Caki2 (cell line): ENCODE measurements around the gene KIF4B. TPM values are rescaled to one million over a fixed set of nuclear protein-coding genes. Genes with fewer than 3 reads are reported as not detected.
A peak's percentile ranks its signal among the peaks of the same experiment; 100 is the strongest.
"Not testable (repeated sequence)": the region's sequence is repeated elsewhere in the genome, so short reads cannot be mapped to it uniquely, and the experiment has no call there.

Experiments
- DNase-seq: peaks from one replicate; pipeline ENCODE4 v3.0.0-alpha.2; 2015; ENCODE audit warnings: low read depth
- in situ Hi-C: cut with HindIII; loops from 2 replicates; pipeline ENCODE4 v1.10.0; 2016; ENCODE audit warnings: low sequenced_read_pairs, low pct_unique_long_range_greater_than_20kb, mixed read lengths
- total RNA-seq: library from RNA; depleted of rRNA; stranded (reverse); fragments of >200 nt; shearing (Covaris generic); gene quantifications from 2 replicates; pipeline ENCODE4 v1.2.3, GENCODE V29; 2014; ENCODE audit warnings: low replicate concordance; rRNA removed

The KIF4B gene, protein sequence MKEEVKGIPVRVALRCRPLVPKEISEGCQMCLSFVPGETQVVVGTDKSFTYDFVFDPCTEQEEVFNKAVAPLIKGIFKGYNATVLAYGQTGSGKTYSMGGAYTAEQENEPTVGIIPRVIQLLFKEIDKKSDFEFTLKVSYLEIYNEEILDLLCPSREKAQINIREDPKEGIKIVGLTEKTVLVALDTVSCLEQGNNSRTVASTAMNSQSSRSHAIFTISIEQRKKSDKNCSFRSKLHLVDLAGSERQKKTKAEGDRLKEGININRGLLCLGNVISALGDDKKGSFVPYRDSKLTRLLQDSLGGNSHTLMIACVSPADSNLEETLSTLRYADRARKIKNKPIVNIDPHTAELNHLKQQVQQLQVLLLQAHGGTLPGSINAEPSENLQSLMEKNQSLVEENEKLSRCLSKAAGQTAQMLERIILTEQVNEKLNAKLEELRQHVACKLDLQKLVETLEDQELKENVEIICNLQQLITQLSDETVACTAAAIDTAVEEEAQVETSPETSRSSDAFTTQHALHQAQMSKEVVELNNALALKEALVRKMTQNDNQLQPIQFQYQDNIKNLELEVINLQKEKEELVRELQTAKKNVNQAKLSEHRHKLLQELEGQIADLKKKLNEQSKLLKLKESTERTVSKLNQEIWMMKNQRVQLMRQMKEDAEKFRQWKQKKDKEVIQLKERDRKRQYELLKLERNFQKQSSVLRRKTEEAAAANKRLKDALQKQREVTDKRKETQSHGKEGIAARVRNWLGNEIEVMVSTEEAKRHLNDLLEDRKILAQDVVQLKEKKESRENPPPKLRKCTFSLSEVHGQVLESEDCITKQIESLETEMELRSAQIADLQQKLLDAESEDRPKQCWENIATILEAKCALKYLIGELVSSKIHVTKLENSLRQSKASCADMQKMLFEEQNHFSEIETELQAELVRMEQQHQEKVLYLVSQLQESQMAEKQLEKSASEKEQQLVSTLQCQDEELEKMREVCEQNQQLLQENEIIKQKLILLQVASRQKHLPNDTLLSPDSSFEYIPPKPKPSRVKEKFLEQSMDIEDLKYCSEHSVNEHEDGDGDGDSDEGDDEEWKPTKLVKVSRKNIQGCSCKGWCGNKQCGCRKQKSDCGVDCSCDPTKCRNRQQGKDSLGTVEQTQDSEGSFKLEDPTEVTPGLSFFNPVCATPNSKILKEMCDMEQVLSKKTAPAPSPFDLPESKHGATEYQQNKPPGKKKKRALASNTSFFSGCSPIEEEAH
- total RNA-seq: not detected in 2 replicates

DNA sequence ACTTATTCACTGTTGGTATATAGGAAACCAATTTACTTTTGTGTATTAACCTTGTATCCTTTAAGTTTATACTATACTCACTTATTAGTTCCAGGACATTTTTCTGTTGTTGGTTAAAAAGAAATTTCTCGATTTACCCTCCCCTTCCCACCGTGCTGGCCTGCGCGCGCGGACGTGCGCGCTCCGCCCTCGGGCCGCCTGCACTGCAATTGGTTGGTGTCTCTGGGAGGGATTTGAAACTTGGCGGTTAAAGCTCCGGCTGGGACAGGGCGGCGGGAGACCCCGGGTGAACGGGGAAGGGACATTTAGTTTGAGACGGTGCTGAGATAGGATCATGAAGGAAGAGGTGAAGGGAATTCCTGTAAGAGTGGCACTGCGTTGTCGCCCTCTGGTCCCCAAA lies at the start of gene KIF4B:
KIF4B (plus strand) TSS at position 230 of the 400 bp plus-strand sequence; CDS start at position 335, 105 bp downstream.
- in situ Hi-C loops: no loop called here
- no peak for DNase-seq

DNA sequence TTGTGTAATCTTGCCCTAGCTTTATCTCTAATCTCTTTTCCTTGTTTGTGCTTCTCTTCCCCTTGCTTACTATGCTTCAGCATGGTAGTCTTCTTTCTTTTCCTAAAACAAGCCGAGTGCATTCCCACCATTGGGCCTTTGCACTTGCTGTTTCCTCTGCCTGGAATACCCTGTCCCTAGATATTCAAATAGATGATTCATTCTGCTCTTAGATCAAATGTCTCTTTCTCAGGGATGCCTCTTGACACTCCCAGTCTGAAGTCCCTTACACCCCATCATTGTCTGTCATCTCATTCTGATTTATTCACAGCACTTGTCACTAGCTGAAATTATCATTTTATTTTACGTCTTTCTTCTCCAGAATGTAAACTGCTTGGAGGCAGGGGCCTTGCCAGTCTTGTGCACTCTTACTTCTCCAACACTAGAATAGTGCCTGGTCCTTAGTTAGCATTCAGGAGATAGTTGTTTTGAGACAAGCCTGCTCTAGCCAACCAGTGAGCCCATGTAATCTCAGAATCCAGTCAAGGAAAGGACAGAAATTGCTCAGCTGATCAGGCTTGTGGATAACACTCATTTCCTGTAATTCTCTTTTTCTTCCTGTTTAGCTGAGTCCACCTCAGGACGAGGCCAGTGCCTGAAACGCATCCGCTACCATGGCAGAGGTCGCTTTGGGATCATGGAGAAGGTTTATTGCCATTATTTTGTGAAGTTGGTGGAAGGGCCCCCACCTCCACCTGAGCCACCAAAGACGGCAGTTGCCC lies 47.3 kb upstream of the KIF4B start:
- in situ Hi-C loops: no loop called here

DNA sequence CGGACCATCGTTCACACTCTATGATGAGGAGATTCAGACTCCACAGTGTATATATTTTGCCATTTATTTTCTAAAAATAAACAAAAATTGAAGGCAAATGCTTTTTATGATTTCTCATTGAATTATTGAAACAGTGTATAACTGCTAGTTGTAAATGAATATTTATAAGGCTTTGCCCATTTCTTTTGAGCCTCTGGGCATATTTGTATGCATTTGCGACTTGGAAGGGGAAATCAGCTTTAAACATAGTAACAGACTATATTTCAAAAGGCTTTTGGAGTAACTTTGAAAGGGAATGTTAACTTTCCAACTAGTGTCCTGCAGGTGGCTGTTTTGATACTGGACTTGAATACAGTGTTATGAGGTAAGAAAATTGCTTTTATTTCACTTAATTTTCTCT lies 46.7 kb upstream of the KIF4B start:
- in situ Hi-C loops: no loop called here
- DNase-seq: no peak

More for the DNA sequence above, 47.3 kb upstream of the KIF4B start:
- no peak for DNase-seq

DNA sequence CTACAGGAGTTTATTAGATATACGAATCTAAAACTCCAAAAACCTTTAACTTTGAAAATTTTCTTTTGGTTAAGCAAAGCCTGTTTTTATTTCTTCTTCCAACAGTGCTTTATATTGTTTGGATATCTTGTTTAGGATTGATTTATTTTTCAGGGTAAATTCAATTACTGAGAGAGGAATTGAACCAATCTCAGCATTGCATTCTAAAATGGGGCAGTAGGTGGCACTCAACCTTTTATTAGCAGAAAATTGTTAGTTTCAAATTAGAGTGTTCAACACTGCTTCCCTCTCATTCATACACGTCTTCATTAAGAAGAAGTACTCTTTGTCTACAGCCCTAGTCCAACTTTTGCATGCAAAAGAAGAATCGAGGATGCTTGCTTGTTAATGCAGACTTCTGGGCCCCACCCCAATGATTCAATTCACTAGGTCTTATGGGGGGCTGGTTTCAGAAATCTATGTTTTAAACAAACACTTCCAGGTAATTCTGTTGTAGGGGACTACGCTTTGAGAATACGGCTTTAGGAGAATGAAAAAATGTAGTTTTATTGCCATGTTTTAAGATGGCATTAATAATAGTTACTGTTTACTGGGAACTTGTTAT lies 46.0 kb upstream of the KIF4B start:
- in situ Hi-C loops: no loop called here
- no peak for DNase-seq

DNA sequence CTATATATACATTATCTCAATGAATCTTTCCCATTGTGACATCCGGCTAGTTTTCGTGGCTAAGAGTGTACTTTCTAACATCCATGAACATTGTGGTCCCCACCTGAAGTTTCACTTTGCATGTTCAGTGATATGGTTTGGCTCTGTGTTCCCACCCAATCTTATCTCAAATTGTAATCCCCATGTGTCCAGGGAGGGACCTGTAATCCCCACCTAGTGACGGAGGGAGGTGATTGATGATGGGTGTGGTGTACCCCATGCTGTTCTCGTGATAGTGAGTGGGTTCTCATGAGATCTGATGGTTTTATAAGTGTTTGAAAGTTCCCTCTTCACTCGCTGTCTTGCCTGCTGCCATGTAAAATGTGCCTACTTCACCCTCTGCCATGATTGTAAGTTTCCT lies 44.6 kb upstream of the KIF4B start:
- DNase-seq: no peak
- in situ Hi-C loops: no loop called here

DNA sequence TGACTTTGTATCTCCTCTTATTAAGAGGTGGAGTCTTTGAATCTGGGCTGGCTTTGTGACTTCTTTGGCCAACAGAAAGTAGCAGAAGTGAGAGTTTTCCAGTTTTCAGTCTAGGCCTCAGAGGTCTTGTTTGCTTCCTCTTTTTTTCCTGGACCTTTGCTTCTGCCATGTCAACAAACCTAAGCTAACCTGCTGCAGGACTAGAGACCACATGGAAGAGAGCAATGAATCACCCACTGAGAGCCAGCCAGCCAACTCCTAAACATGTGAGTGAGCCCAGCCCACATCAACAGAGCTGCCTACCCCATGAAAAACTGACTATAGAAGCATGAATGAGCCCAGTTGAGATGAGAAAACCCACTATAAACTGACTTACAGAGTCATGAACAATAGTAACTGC lies 42.8 kb upstream of the KIF4B start:
- DNase-seq: no peak
- in situ Hi-C loops: no loop called here

DNA sequence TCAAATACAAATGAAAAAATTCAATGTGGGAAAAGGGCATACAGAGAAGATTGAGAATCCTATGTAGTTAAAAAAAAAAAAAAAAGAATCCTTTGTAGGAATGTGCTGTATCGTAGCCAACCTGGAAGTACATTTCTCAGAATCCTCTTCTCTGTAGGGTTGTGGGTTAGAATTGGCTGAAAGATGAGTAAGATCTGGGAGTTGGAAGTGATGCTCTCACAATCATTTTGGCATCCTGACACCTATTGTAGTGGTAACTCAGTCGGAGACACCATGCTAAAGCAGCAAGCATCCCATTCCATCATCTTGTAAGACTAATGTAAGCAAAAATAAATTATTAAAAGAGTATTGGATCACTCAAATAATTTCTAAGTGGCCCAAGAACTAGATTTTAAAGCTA lies 42.1 kb upstream of the KIF4B start:
- in situ Hi-C loops: no loop called here

DNA sequence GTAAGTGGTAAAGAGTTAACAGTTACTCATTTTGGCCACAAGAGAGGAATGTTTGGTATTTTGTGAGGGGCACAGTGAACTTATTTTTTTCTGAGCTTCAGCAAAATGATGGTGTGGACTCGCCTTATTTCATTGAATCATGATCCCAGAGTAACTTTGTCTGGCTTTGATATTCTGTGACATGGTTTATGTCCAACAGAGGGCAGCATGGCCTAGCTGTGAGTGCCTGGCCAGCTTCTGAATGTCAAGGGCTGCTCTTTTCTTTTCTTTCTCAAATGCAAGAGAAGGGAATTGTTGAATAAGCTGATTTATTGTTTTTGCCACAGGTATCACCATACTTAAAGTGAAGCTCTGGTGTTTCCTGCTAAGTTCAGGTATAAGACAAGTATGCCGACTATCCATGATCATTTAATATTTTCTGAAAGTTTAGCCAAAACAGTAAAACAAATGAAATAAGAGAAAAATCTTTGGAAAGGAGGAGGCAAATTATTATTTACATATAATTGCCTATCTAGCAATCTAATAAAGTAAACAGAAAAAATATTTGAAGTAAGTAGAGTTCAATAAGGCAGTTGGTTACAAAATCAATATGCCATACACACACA lies 41.0 kb upstream of the KIF4B start:
- peak; percentile 38 for DNase-seq
- in situ Hi-C loops: no loop called here

More for the DNA sequence above, 42.1 kb upstream of the KIF4B start:
- DNase-seq: no peak

DNA sequence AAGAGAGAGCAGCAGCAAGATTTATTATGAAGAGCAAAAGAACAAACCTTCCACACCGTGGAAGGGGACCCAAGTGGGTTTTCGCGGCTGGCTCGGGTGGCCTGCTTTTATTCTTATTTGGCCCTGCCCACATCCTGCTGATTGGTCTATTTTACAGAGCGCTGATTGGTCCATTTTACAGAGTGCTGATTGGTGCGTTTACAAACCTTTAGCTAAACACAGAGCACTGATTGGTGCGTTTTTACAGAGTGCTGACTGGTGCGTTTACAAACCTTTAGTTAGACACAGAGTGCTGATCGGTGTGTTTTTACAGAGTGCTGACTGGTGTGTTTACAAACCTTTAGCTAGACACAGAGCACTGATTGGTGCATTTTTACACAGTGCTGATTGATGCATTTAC lies 37.5 kb upstream of the KIF4B start:
- DNase-seq, in situ Hi-C loops: not testable (repeated sequence)

DNA sequence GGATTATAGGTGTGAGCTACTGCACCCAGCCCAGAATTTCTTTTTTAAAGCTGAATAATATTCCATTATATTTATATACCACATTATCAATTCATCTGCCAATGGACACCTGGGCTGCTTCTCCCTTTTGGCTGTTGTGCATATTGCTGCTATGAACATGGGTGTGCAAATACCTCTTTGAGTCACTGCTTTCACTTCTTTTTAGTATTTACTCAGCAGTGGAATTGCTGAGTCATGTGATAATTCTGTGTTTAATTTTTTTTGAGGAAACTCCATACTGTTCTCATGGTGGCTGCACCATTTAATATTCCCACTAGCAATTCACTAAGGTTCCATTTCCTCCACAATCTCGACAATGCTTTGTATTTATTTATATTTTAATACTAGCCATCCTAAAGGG lies 36.1 kb upstream of the KIF4B start:
- in situ Hi-C loops: no loop called here

DNA sequence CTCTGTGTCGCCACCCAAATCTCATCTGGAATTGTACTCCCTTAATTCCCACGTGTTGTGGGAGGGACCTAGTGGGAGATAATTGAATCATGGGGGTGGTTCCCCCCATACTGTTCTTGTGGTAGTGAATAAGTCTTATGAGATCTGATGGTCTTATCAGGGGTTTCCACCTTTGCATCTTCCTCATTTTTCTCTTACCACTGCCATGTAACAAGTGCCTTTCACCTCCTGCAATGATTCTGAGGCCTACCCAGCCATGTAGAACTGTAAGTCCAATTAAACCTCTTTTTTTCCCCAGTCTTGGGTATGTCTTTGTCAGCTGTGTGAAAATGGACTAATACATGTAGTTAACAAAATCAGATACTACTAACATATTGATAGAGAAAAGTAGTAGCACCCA lies 35.3 kb upstream of the KIF4B start:
- in situ Hi-C loops, DNase-seq: not testable (repeated sequence)

More for the DNA sequence above, 36.1 kb upstream of the KIF4B start:
- peak; percentile 27 for DNase-seq

DNA sequence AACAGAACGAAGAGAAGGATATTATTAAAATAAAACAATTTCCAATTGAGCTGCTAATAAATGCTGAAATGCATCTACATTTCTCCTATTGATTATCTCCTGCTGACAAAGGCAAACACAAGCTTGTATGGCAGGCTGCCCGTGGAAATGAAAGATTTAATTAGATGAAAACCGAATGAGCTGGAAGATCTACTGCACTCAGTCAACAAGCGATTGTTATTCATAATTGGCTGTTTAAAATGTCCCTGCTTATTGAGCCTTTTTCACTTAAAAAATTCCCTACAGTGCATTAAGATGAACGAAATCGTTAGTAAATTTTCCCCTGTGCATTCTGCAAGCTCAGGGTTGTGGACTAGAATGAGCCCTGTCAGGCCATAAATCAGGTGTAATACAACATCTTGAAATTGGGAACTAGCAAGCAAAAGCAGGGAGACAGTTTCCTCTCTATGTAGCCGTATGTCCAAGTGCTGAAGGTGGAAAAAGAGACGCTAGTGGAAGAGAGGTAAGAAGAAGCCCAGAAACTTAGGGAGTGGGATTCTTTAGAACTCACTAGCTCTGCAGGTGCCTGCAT lies 28.5 kb upstream of the KIF4B start:
- in situ Hi-C loops: no loop called here
- DNase-seq: no peak

DNA sequence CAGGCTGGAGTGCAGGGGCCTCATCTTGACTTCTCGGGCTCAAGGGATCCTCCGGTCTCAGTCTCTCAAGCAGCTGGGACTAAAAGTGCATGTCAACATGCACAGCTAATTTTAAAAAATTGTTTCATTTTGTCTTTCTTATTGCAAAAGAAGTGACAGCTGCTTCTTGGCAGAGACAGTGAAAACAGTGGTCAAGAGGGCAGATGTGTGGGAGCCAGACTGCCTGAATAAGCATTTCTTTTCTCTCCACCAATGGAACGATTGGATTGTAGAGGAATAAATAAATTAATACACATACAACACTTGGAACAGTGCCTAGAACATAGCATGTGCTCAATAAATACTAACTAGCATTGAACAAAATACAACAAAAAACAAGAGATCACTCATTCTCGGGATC lies 27.4 kb upstream of the KIF4B start:
- DNase-seq: no peak
- in situ Hi-C loops: no loop called here

DNA sequence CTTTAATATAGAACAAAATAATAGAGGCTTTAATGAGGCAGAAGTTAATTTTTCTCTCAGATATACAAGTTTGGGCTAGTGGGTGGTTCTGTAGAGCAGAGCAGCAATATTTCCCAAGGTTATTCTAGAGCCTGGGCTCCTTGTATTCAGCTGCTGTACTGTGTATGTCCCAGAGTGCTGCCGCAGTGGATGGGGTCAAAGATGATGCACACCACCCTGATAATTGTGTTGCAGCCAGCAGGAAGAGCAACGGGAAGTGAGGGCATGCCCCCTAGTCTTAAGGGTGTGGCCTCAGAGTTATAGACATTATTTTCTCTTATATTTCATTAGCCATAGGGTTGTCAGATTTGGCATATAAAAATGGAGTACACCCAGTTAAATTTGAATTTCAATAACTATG lies 23.9 kb upstream of the KIF4B start:
- no peak for DNase-seq
- in situ Hi-C loops: no loop called here

DNA sequence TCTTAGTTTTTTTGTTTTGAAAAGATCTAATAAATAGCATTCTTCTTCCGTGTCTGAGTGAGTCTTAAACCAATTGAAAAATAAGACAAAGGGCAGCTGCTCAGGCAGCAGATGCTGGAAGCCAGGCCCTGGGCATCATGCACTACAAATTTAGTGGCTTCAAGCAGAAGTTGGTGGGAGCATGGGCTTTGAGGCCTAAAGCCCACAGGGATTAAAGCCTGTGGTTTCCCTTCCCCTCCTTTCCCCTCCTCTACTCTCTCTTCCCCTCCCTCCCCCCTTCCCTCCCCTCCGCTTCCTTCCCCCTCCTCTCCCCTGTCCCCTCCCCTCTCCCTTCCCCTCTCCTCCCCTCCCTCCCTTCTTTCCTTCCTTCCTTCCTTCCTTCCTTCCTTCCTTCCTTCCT lies 20.1 kb upstream of the KIF4B start:
- in situ Hi-C loops: no loop called here
- DNase-seq: no peak

DNA sequence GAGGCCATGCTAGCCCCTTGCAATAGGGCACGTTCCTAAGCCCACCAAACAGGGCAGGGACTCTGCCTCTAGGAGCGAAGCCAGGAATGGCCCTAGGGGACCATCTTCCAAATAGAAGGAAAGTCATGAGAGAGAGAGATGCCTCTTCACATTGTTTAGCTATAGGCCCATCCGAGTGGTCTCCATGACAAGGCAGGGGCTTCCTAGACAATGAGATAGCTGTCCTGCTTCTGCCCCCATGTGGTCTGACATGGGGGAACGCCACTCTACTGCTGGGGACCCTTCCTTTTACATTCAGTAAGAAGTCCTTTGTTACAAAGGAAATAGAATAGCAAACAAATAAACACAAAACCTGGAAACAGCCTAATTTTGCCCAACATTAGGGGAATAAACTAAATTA lies 17.9 kb upstream of the KIF4B start:
- in situ Hi-C loops: no loop called here
- DNase-seq: no peak

DNA sequence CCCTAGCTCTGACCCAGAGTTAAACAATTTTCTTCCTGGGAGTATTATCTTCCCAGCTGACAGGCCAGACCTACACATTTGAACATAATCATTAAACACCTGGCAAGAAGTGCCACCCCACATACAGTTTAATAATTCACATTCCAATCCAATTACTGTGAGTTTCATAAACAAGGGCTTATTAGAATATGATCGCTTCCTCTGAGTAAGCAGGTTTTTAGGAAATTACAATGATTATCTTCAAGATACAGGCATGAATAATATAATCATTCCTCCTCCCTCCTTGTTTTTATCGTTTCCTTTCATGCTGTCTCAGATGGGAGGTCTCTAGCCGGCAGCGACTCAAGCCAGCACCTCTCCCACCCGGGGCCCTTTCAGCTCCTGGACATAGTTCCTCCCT lies 15.8 kb upstream of the KIF4B start:
- in situ Hi-C loops: no loop called here
- no peak for DNase-seq
